Kidney (tissue), 14 donors: Measurements from ENCODE around the gene KRT35. TPM values are rescaled to one million over a fixed set of nuclear protein-coding genes. Genes with fewer than 3 reads are reported as not detected.
A peak's percentile ranks its signal among the peaks of the same experiment; 100 is the strongest.

Experiments
- DNase-seq, 5 donors: peaks; one replicate each; pipeline ENCODE4 v3.0.0-alpha.2; 2013 to 2020
- FAIRE-seq: peaks from 2 replicates; lab custom pipeline; 2012; peaks lifted over from hg19 to GRCh38; lab: Jason Lieb, UNC
- H3K27ac ChIP-seq, 2 donors: one replicate each; pipeline ENCODE4 v1.7.0; 2013; ENCODE audit warnings: low read depth in 2 of 2, low read length in 2 of 2, inconsistent platforms in 1 of 2
- H3K27me3 ChIP-seq: one replicate; pipeline ENCODE4 v1.7.1; 2013; ENCODE audit warnings: low read length, inconsistent platforms; ENCODE audit not compliant: control insufficient read depth, insufficient read depth
- H3K36me3 ChIP-seq, 3 donors: one replicate each; pipeline versions ENCODE4 v1.7.0 to v1.7.1; 2013; ENCODE audit warnings: low read length in 3 of 3, control low read depth in 1 of 3, inconsistent platforms in 1 of 3; ENCODE audit not compliant: insufficient read depth in 3 of 3, control insufficient read depth in 2 of 3
- H3K4me1 ChIP-seq, 3 donors: one replicate each; pipeline versions ENCODE4 v1.7.0 to v1.7.1; 2013; ENCODE audit warnings: low read length in 3 of 3, inconsistent platforms in 1 of 3, low read depth in 1 of 3; ENCODE audit not compliant: control insufficient read depth in 2 of 3, insufficient read depth in 2 of 3
- H3K4me3 ChIP-seq, 3 donors: one replicate each; pipeline versions ENCODE4 v1.7.0 to v1.8.1; 2013; ENCODE audit warnings: low read length in 3 of 3, control low read depth in 1 of 3, inconsistent platforms in 1 of 3
- H3K9ac ChIP-seq, 3 donors: one replicate each; pipeline versions ENCODE4 v1.7.0 to v1.7.1; 2013; ENCODE audit warnings: low read length in 3 of 3, control low read depth in 1 of 3, inconsistent platforms in 1 of 3
- H3K9me3 ChIP-seq, 3 donors: one replicate each; pipeline versions ENCODE4 v1.7.0 to v1.7.1; 2013; ENCODE audit warnings: low read length in 3 of 3, control low read depth in 1 of 3, inconsistent platforms in 1 of 3; ENCODE audit not compliant: control insufficient read depth in 2 of 3, insufficient read depth in 1 of 3
- intact Hi-C: fragments of 100-400 bp; cut with DNase I; formaldehyde crosslinking; loops from one replicate; pipeline ENCODE4 v1.11.1; 2022
- polyA plus RNA-seq: library from polyadenylated mRNA; stranded (reverse); fragments of 350-450 nt; fragmentation: Illumina TruSeq; extraction: RNeasy Lipid Tissue Mini Kit (QIAGEN cat#74804); gene quantifications from one replicate; pipeline ENCODE4 v1.2.3, GENCODE V29; 2014; ENCODE audit warnings: low read depth, low replicate concordance; ENCODE audit not compliant: insufficient read depth
- total RNA-seq: library from RNA; stranded (reverse); fragmentation: NEBNext Ultra II Directional; extraction: Animal tissue kit (Norgen Biotek cat#: 25700); gene quantifications from one replicate; pipeline ENCODE4 v1.2.1, GENCODE V29; 2021
- TF ChIP-seq, protein P1 (sequence below): IDR thresholded peaks from 3 replicates; pipeline ENCODE4 v1.5.1; 2012; ENCODE audit warnings: mild to moderate bottlenecking, moderate library complexity, borderline replicate concordance; ENCODE audit not compliant: insufficient read depth; ENCODE audit errors: extremely low read depth
- donor health status: control.
- donor health status: control.
- donor health status: control.
- donor health status: control.
- donor health status: control.
- donor health status: DM: yes; HTN: yes; CAD: no.
- donor health status: Normal renal cell carcinoma (clear cell type).

The KRT35 gene
- total and polyA plus RNA-seq, 2 donors from 2014 or later, result not detected

DNA sequence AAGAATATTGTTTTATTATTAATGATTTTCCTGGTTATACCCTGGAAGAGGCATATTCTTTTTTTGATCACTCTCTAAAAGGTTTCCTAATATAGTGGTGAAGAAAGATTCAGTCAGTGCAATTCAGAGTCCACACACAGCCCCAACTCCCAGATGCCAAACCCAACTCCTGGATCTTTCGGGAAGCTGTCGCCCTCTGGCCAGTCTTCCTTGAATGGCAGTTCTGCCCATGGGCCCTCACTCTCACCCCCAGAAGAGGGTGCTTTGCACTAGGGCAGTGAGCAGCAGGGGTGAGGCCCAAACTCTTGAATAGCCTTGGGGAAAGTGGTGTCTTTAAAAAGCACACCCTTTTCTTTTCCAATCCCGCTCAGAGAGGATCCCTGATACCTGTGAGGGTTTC, 24.7 kb downstream of the KRT35 start:
- no peak for FAIRE-seq
- no peak overlapping the region for H3K27ac ChIP-seq

GRCh38 chr17:41455236-41455635, 25.7 kb downstream of the KRT35 start:
- no peaks in the 10 kb centered on the region for H3K36me3 ChIP-seq
- DNase-seq, result no peak
- H3K9me3 ChIP-seq, result no peaks in the 10 kb centered on the region
- H3K4me1 ChIP-seq, result no peaks in the 10 kb centered on the region
- FAIRE-seq, result no peak
- H3K27me3 ChIP-seq, result no peaks in the 10 kb centered on the region
- no peak overlapping the region for H3K27ac ChIP-seq
- intact Hi-C loops, result no loop called here
- H3K4me3 ChIP-seq, result no peak overlapping the region
- TF ChIP-seq, protein P1, sequence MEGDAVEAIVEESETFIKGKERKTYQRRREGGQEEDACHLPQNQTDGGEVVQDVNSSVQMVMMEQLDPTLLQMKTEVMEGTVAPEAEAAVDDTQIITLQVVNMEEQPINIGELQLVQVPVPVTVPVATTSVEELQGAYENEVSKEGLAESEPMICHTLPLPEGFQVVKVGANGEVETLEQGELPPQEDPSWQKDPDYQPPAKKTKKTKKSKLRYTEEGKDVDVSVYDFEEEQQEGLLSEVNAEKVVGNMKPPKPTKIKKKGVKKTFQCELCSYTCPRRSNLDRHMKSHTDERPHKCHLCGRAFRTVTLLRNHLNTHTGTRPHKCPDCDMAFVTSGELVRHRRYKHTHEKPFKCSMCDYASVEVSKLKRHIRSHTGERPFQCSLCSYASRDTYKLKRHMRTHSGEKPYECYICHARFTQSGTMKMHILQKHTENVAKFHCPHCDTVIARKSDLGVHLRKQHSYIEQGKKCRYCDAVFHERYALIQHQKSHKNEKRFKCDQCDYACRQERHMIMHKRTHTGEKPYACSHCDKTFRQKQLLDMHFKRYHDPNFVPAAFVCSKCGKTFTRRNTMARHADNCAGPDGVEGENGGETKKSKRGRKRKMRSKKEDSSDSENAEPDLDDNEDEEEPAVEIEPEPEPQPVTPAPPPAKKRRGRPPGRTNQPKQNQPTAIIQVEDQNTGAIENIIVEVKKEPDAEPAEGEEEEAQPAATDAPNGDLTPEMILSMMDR, result no peak
- H3K9ac ChIP-seq, result no peak overlapping the region

More for the DNA sequence above, 24.7 kb downstream of the KRT35 start:
- Histone ChIP-seq H3K36me3 (no peaks in the 10 kb centered on the region), H3K9me3 (no peaks in the 10 kb centered on the region), H3K4me3 (no peak overlapping the region), H3K4me1 (no peaks in the 10 kb centered on the region), H3K27me3 (no peaks in the 10 kb centered on the region), H3K9ac (no peak overlapping the region)
- no peak for DNase-seq
- intact Hi-C loops, result no loop called here
- TF ChIP-seq, protein P1, result peak; percentile 30

DNA sequence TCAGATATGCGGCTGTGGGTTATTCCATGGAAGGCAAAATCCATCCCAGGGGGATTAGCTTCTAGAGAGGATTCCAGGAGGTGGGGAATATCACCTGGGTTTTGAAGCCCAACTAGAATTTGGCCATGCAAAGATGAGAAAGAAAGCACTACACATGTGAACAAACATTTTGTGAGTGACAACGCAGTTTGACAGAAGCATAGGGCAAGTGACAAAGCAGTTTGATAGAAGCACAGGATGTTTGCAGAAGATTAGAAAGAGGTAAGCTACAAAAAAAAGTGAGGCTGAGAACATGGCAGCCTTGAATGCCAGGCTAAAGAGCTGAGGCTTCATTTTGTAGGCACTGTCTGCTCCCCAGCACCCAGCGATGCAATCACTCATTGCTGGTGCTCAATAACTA, 27.9 kb downstream of the KRT35 start:
- H3K4me3 ChIP-seq, result no peak overlapping the region
- H3K27me3 ChIP-seq, result no peaks in the 10 kb centered on the region
- H3K27ac ChIP-seq, result no peak overlapping the region
- no peak for FAIRE-seq
- TF ChIP-seq, protein P1, result no peak
- no peak overlapping the region for H3K9ac ChIP-seq
- intact Hi-C loops, result no loop called here
- no peak for DNase-seq
- H3K9me3 ChIP-seq, result no peaks in the 10 kb centered on the region
- H3K4me1 ChIP-seq, result no peaks in the 10 kb centered on the region
- no peaks in the 10 kb centered on the region for H3K36me3 ChIP-seq

GRCh38 chr17:41452281-41452680, 28.7 kb downstream of the KRT35 start:
- no peak for DNase-seq
- intact Hi-C loops, result no loop called here
- Histone ChIP-seq H3K9ac (no peak overlapping the region), H3K27ac (no peak overlapping the region), H3K27me3 (no peaks in the 10 kb centered on the region), H3K36me3 (no peaks in the 10 kb centered on the region), H3K9me3 (no peaks in the 10 kb centered on the region), H3K4me1 (no peaks in the 10 kb centered on the region), H3K4me3 (no peak overlapping the region)
- no peak for FAIRE-seq
- TF ChIP-seq, protein P1, result no peak
